GM12874 (cell line): ENCODE results near the gene IRF1.

ENCODE experiments used
- CTCF ChIP-seq: IDR thresholded peaks from 2 replicates; pipeline ENCODE4 v1.5.1; 2011; ENCODE audit warnings: low read depth, mild to moderate bottlenecking, control low read depth, low read length, moderate library complexity; ENCODE audit not compliant: insufficient read depth

The IRF1 gene

GRCh38 chr5:132447196-132447595 lies 43.4 kb downstream of the IRF1 start:
- TF ChIP-seq CTCF, result no peak

GRCh38 chr5:132446621-132447020 lies 44.0 kb downstream of the IRF1 start:
- no peak for TF ChIP-seq CTCF

DNA sequence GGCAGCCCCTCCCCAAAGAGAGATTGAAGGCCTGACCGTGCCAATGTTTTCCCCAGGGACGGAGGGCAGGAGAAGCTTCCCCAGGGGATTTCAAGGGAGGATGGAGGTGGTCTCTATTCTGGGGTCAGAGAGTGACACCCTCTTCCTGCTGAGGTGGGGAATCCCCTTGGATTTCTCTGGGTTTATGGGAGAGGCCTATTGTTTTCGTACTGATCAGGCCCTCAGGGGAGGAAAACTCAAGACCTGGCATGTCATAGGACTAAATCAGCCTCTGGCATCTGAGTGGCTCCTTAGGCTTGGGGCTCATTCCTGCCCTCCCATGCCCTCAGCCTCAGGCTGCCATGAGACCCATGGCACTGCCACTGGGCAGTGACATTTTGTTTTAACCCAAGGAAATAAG lies 44.6 kb downstream of the IRF1 start:
- no peak for TF ChIP-seq CTCF

GRCh38 chr5:132445640-132445923 lies 45.0 kb downstream of the IRF1 start:
- TF ChIP-seq CTCF, result no peak

DNA sequence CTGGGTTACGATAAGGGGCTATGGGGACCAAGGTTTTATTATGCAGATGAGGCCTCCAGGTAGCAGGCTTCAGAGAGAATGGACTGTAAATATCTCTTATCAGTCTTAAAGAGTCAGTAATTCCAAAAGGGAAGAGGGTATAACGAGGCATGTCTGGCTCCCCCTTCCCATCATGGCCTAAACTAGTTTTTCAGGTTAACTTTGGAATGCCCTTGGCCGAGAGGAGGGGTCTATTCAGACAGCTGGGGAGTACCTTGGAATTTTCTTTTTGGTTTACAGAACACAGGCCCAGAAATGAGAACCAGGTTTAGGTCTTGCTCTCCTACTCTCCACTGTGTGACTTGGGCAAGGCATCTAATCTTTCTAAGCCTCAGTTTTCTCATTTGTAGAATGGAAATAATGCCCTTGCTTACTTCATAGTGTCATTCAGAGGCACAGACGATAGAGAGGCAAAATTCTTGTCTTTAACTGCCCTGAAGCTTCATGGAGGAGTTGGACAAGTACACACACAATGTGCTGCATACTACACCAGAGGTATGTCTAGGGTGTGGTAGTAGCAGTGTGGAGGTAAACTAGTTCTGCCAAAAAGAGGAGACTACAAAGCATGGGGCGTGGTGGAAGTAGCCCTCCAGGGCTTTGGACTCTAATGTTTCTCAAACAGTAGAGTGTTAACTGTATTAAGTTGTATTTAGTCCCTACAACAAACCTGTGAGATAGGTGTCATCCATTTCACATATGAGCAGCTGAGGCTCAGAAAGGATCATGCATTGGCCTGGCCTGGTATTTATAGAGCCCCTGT lies 45.5 kb downstream of the IRF1 start:
- no peak for TF ChIP-seq CTCF

- no peak for TF ChIP-seq CTCF
These were observed 46.5 kb downstream of the IRF1 start for GRCh38 chr5:132444061-132444460.

DNA sequence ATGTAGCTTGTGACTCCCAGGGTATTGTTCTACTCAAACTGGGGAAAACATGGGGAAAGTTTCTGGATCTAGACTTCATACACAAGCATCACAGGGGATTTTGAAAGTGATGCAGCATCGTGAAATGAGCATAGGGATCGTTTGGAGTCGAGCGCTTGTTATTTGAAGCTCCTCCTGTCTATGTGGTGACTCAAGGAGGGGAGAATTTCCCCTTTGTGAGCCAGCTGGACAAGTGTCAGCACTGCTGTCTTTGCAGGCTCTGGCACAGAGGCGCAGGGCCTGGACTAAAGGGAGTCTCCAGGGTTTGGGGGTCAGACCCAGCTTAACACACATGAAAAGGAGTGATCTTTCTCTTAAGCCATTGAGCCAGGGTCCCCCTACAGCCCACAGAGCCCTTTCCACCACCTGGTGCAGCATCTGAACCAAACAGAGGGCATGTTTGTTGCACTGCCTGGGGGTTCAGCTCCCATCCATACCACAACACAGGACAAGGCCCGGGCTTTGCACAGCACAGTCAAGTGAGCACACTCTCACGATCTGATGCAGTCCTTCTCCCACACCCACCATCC lies 51.0 kb downstream of the IRF1 start:
- TF ChIP-seq CTCF, result no peak
